Measurements from ENCODE around the gene UNCX.

- TF ChIP-seq POLR2A (IDR thresholded peaks at IDR 0.05) (no peak), CTCF (IDR thresholded peaks at IDR 0.05) (no peak)
Observed at GRCh38 chr7:1209097-1209496, 23.6 kb upstream of the UNCX start.
